Heart left ventricle (tissue), 13 donors: ENCODE results near the gene CRIP1.

ENCODE experiments used
- POLR2A ChIP-seq, 2 donors: fragments of 450-650 bp; IDR thresholded peaks; one replicate each; pipeline ENCODE4 v1.6.1; 2017; ENCODE audit warnings: antibody characterized with exemption in 2 of 2, mild to moderate bottlenecking in 2 of 2, moderate library complexity in 2 of 2
- TF ChIP-seq, protein P1 (sequence below), 12 donors: fragments of 200-600 bp; sonication (generic) in 4 of 12; IDR thresholded peaks; one replicate each; pipeline versions ENCODE4 v1.5.0 to v1.8.0; 2018 to 2022; ENCODE audit warnings: antibody characterized with exemption in 12 of 12, mild to moderate bottlenecking in 5 of 12
- donor health status: ischemic (EF 13 %, LVEDD 7.1; RV severe dilation, severe dysfunction).
- donor health status: DM: no; HTN: yes; CAD: no.
- donor health status: DM: no; HTN: no; CAD: no.
- donor health status: ischemic (EF 25% LVEDD 6.9; RV normal size, moderate dysfunction).
- donor health status: ischemic (EF 25% LVEDD 5.7; RV mildly dilated, moderate dysfunction).
- donor health status: ischemic (EF 35%, LVEDD 5.7; RV mildly dilated, moderate dysfunction).
- donor health status: nonischemic (EF 11% LVEDD 7.7; RV severe dilation, severe dysfunction).
- donor health status: DM: yes; HTN: yes; CAD: no.
- donor health status: PGD.
- donor health status: ischemic (EF 29% LVEDD 5.4; RV normal size, mild dysfunction).
- donor health status: nonischemic (EF 23%, LVEDD 6.1; RV moderate dilation, normal function).

DNA sequence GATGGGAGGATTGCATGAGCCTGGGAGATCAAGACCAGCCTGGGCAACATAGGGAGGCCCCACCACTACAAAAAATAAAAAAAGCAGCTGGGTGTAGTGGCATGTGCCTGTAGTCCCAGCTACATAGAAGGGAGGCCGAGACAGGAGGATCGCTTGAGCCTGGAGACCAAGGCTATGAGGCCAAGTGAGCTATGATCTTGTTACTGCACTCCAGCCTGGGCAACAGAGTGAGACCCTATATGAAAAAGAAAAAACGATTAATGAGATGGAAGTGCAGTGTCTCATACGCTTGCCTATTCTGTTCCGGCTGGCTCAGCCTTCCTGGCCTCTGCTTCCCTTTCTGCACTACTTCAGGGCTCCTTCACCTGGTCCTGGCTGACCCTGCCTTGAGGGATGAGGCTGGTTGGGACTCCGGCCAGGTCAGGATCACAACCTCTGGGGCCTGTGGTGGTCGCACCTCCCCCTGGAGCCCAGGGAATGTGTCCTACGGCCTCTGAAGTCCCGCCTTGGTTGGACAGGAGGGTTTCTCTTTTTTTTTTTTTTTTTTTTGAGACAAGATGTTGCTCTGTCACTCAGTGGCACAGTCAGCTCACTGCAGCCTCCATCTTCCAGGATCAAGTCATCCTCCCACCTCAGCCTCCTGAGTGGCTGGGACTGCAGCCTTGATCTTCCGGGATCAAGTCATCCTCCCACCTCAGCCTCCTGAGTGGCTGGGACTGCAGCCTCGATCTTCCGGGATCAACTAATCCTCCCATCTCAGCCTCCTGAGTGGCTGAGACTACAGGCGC lies 15.0 kb downstream of the CRIP1 start:
- TF ChIP-seq, protein P1, sequence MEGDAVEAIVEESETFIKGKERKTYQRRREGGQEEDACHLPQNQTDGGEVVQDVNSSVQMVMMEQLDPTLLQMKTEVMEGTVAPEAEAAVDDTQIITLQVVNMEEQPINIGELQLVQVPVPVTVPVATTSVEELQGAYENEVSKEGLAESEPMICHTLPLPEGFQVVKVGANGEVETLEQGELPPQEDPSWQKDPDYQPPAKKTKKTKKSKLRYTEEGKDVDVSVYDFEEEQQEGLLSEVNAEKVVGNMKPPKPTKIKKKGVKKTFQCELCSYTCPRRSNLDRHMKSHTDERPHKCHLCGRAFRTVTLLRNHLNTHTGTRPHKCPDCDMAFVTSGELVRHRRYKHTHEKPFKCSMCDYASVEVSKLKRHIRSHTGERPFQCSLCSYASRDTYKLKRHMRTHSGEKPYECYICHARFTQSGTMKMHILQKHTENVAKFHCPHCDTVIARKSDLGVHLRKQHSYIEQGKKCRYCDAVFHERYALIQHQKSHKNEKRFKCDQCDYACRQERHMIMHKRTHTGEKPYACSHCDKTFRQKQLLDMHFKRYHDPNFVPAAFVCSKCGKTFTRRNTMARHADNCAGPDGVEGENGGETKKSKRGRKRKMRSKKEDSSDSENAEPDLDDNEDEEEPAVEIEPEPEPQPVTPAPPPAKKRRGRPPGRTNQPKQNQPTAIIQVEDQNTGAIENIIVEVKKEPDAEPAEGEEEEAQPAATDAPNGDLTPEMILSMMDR (IDR thresholded peaks at IDR 0.05) = no peak
- TF ChIP-seq POLR2A (IDR thresholded peaks at IDR 0.05) = no peak
